GM12864 (cell line): Measurements from ENCODE around the gene MOV10L1.

ENCODE experiments used
- DNase-seq: peaks from one replicate; pipeline ENCODE4 v3.0.0-alpha.2; 2011; ENCODE audit warnings: low read depth
- H3K4me3 ChIP-seq: 2 replicates; pipeline ENCODE4 v1.5.1; 2011; ENCODE audit warnings: mild to moderate bottlenecking, low read depth, low read length, control low read depth
- TF ChIP-seq, protein P1 (sequence below): IDR thresholded peaks from 2 replicates; pipeline ENCODE4 v1.5.1; 2011; ENCODE audit warnings: low read depth, mild to moderate bottlenecking, moderate library complexity, low read length, control low read depth, inconsistent platforms; ENCODE audit errors: missing control alignments

MOV10L1 gene

DNA sequence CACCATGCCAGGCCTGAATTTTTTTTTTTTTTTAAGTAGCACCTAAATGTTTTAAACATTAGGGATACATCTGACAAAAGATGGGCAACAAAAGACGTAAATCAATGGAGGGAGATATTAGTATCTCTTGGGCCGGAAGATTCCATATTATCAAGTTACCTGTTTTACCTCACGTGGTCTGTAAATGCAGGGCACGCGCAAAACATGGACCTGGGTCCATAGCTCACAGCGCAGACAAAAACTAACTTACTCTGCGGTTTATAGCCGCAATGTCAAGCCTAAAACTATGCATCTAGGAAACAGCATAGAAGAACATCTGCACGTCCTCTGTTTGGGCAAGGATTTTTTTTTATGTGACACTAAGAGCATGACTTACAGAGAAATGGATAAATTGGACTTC is 49.2 kb downstream of the MOV10L1 start:
- DNase-seq: no peak
- TF ChIP-seq, protein P1, sequence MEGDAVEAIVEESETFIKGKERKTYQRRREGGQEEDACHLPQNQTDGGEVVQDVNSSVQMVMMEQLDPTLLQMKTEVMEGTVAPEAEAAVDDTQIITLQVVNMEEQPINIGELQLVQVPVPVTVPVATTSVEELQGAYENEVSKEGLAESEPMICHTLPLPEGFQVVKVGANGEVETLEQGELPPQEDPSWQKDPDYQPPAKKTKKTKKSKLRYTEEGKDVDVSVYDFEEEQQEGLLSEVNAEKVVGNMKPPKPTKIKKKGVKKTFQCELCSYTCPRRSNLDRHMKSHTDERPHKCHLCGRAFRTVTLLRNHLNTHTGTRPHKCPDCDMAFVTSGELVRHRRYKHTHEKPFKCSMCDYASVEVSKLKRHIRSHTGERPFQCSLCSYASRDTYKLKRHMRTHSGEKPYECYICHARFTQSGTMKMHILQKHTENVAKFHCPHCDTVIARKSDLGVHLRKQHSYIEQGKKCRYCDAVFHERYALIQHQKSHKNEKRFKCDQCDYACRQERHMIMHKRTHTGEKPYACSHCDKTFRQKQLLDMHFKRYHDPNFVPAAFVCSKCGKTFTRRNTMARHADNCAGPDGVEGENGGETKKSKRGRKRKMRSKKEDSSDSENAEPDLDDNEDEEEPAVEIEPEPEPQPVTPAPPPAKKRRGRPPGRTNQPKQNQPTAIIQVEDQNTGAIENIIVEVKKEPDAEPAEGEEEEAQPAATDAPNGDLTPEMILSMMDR: no peak
- no peak overlapping the region for H3K4me3 ChIP-seq

DNA sequence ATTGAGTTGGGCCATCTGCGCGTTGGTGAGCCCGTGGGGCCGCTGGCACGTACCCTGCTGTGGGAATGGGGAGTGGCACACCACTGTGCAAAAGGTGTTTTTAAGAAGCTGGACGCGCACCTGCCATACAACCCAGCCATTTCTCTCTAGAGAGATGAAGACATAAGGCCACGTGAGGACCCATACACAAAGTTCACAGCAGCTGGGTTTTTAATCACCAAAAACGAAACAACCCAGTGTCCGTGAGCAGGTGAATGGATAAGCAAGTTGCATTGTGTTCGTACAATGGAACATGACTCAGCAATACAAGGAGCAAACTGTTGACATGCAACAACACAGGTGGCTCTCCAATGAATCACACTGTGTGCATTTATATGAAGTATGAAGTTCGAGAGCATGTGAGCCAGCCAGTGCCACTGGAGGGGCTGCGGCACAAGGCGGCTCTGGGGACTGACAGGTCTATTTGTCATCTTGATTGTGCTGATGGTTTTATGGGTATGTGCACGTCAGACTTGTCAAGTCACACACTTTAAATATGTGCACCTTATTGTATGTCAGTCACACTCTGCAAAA is 50.1 kb downstream of the MOV10L1 start:
- DNase-seq: no peak
- H3K4me3 ChIP-seq: no peak overlapping the region
- TF ChIP-seq, protein P1: no peak

DNA sequence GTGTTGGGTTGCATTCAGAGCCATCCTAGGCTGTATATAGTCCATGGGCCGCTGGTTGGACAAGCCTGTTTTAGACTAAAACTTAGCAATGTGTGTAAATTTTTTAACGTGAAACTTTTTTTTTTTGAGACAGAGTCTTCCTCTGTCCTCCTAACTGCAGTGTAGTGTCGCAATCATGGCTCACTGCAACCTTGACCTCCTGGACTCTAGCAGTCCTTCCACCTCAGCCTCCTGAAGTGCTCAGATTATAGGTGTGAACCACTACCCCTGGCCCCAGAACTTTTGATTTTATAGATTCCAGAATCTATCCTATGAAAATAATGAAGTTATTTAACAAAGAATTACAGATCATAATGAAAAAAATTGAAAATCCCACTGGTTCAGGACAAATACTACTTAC is 50.8 kb downstream of the MOV10L1 start:
- no peak overlapping the region for H3K4me3 ChIP-seq
- TF ChIP-seq, protein P1: no peak
- no peak for DNase-seq

DNA sequence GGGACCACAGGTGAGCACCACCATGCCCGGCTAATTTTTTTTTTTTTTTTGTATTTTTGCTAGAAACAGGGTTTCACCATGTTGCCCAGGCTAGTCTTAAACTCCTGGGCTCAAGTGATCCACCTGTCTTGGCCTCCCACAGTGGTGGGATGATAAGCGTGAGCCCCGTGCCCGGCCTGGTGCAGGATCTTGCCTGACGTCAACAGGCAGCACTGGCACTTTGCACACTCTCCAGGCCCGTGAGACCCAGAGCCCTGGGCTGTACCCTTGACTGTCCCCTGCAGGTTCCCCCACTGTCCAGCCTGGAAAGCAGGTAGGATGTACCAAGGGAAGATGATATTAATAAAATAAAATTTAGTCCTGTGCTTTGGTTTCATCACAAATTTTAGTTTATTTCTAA is 51.7 kb downstream of the MOV10L1 start:
- H3K4me3 ChIP-seq: no peak overlapping the region
- no peak for DNase-seq
- TF ChIP-seq, protein P1: no peak

DNA sequence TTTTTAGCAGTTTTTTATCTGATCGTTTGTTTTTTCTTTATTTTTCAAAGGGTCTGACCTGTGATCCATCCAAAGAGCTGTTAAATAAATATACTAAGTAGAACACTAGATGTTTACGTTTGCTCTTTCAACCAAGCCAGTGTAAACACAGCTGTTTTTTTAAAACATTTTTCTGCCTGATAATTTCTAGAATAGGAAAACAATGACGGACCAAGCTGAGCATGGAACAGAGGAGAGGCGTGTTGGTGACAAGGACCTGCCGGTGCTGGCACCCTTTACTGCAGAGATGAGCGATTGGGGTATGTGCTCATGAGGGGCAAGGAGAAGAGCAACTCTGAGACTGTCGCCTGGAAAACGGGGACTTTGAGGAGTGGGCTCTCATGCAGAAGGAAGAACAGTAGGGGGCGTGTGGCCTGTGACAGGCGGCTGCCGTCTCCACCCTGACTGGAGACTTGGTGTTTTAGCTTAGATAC is 52.1 kb downstream of the MOV10L1 start:
- TF ChIP-seq, protein P1: no peak
- no peak for DNase-seq
- H3K4me3 ChIP-seq: no peak overlapping the region

DNA sequence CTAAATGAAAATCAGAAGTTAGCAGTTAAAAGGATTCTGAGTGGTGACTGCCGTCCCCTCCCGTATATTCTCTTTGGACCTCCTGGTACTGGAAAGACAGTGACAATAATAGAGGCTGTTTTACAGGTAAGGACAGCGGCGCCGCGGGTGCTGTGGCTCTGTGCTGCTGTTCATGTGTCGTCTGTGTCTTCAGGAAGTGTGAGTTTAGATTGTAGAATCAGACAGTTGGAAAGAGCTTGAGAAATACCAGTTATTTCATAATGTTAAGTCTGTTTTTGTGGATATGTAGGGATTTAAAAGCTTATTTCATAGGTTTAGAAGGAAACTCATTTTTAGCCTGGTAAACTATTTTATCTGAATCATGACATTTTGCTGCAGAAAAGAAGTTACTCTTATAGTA is 53.3 kb downstream of the MOV10L1 start:
- H3K4me3 ChIP-seq: no peak overlapping the region
- TF ChIP-seq, protein P1: no peak
- DNase-seq: no peak

DNA sequence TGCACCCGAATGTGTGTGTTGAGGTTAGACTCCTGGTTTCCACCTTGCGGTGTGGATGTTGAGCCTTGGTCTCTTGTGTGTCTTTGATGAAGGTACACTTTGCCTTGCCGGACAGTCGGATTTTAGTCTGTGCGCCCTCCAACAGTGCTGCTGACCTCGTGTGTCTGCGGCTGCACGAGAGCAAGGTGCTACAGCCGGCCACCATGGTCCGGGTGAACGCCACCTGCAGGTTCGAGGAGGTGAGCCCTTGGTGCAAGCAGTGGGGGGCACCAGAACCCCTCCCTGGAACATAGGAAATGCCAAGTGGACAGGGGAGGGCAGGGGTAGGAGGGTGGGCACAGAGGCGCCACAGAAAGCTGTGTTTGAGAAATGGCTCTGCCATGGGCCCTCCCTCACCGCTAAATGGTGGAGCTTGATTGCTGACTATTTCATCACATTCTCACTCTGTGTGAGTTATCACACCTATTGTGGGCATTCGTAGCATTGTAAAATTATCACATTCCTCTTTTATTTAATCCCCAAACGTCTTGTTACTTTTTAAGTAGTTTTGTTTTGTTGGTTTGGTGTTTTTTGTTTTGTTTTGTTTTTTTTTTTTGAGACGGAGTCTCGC is 54.3 kb downstream of the MOV10L1 start:
- no peak for DNase-seq
- H3K4me3 ChIP-seq: no peak overlapping the region
- TF ChIP-seq, protein P1: no peak
